OCI-LY1 (cell line): ENCODE results near the gene BGN.

ENCODE experiments used
- H2AFZ ChIP-seq: fragments of 200-600 bp; sonication (generic), shearing (Covaris generic); 2 replicates; pipeline ENCODE4 v1.6.0; 2014; ENCODE audit warnings: antibody characterized with exemption, mild to moderate bottlenecking, low read length
- H3F3A ChIP-seq: fragments of 200-600 bp; sonication (generic), shearing (Covaris generic); 2 replicates; pipeline ENCODE4 v1.6.0; 2014; ENCODE audit warnings: mild to moderate bottlenecking, antibody characterized with exemption, low read length, moderate library complexity; ENCODE audit not compliant: insufficient read depth
- H3K27ac ChIP-seq: fragments of 200-600 bp; sonication (generic); 2 replicates; pipeline ENCODE4 v1.5.1; 2014; ENCODE audit warnings: low read length, mixed run types, mild to moderate bottlenecking, low read depth; ENCODE audit not compliant: poor library complexity, severe bottlenecking
- H3K27me3 ChIP-seq: fragments of 200-600 bp; sonication (generic); 2 replicates; pipeline ENCODE4 v1.6.0; 2014; ENCODE audit warnings: antibody characterized with exemption, mild to moderate bottlenecking, low read length, moderate library complexity; ENCODE audit not compliant: insufficient read depth
- H3K36me3 ChIP-seq: fragments of 200-600 bp; sonication (generic); 2 replicates; pipeline ENCODE4 v1.6.1; 2014; ENCODE audit warnings: mild to moderate bottlenecking, antibody characterized with exemption, low read length, moderate library complexity, mixed read lengths; ENCODE audit not compliant: insufficient read depth
- H3K4me1 ChIP-seq: fragments of 200-600 bp; sonication (generic); 2 replicates; pipeline ENCODE4 v1.5.1; 2014; ENCODE audit warnings: mild to moderate bottlenecking, low read length, moderate library complexity; ENCODE audit not compliant: insufficient read depth, severe bottlenecking
- H3K4me2 ChIP-seq: fragments of 200-600 bp; sonication (generic), shearing (Covaris generic); 2 replicates; pipeline ENCODE4 v1.6.1; 2014; ENCODE audit warnings: low read length
- H3K4me3 ChIP-seq: fragments of 200-600 bp; sonication (generic); 2 replicates; pipeline ENCODE4 v1.5.1; 2014; ENCODE audit warnings: low read length, low read depth, mild to moderate bottlenecking, mixed read lengths; ENCODE audit not compliant: poor library complexity, severe bottlenecking
- H3K79me2 ChIP-seq: fragments of 200-600 bp; shearing (Covaris generic); 2 replicates; pipeline ENCODE4 v1.6.1; 2016; ENCODE audit warnings: mixed run types, low read length, mixed read lengths; ENCODE audit not compliant: insufficient read depth
- H3K9ac ChIP-seq: fragments of 200-600 bp; sonication (generic), shearing (Covaris generic); 2 replicates; pipeline ENCODE4 v1.6.1; 2014; ENCODE audit warnings: mild to moderate bottlenecking, low read length, mixed read lengths
- H3K9me2 ChIP-seq: fragments of 200-600 bp; sonication (generic), shearing (Covaris generic); 2 replicates; pipeline ENCODE4 v1.6.1; 2014; ENCODE audit warnings: low read depth, mild to moderate bottlenecking, low read length, mixed read lengths
- H3K9me3 ChIP-seq: fragments of 200-600 bp; shearing (Covaris generic); 2 replicates; pipeline ENCODE4 v1.6.1; 2014; ENCODE audit warnings: low read length, mixed read lengths
- H4K20me1 ChIP-seq: fragments of 200-600 bp; sonication (generic), shearing (Covaris generic); 2 replicates; pipeline ENCODE4 v1.6.0; 2016; ENCODE audit warnings: mild to moderate bottlenecking, low read length; ENCODE audit not compliant: insufficient read depth
- CTCF ChIP-seq: fragments of 200-600 bp; sonication (generic), shearing (Covaris generic); IDR thresholded peaks from 2 replicates; pipeline ENCODE4 v1.5.1; 2017; ENCODE audit warnings: mild to moderate bottlenecking, antibody characterized with exemption, low read length, moderate library complexity, mixed read lengths
- EZH2 ChIP-seq: fragments of 200-600 bp; sonication (generic), shearing (Covaris generic); IDR thresholded peaks from 2 replicates; pipeline ENCODE4 v1.8.0; 2017; ENCODE audit warnings: borderline replicate concordance, mixed run types, mild to moderate bottlenecking, antibody characterized with exemption, low read length, moderate library complexity, mixed read lengths

The BGN gene

GRCh38 chrX:153446636-153446936 lies 48.2 kb upstream of the BGN start:
- no peaks in the 10 kb centered on the region for H4K20me1 ChIP-seq
- TF ChIP-seq CTCF, result no peak
- TF ChIP-seq EZH2, result no peak

GRCh38 chrX:153446950-153447580 lies 47.7 kb upstream of the BGN start:
- TF ChIP-seq EZH2, result no peak
- no peak for TF ChIP-seq CTCF

More at GRCh38 chrX:153446636-153446936, 48.2 kb upstream of the BGN start:
- H3K9me3 ChIP-seq, result no peaks in the 10 kb centered on the region
- no peak overlapping the region for H3K4me3 ChIP-seq
- H3K4me2 ChIP-seq, result no peak overlapping the region
- no peaks in the 10 kb centered on the region for H3K4me1 ChIP-seq
- H3K9ac ChIP-seq, result no peak overlapping the region
- no peak overlapping the region for H3K27ac ChIP-seq
- H3K27me3 ChIP-seq, result no peaks in the 10 kb centered on the region
- no peaks in the 10 kb centered on the region for H3K79me2 ChIP-seq
- H2AFZ ChIP-seq, result no peak overlapping the region
- no peaks in the 10 kb centered on the region; the same call in 1 of the 2 replicates for H3K36me3 ChIP-seq
- H3K9me2 ChIP-seq, result no peaks in the 10 kb centered on the region
- no peaks in the 10 kb centered on the region for H3F3A ChIP-seq

GRCh38 chrX:153447581-153447960 lies 47.2 kb upstream of the BGN start:
- Histone ChIP-seq H3F3A (no peaks in the 10 kb centered on the region), H2AFZ (no peak overlapping the region), H3K4me2 (no peak overlapping the region), H3K9ac (no peak overlapping the region), H3K27ac (no peak overlapping the region), H3K4me3 (no peak overlapping the region), H3K36me3 (no peaks in the 10 kb centered on the region; the same call in 1 of the 2 replicates), H3K9me2 (no peaks in the 10 kb centered on the region), H3K9me3 (no peaks in the 10 kb centered on the region), H3K79me2 (no peaks in the 10 kb centered on the region), H3K4me1 (no peaks in the 10 kb centered on the region), H4K20me1 (no peaks in the 10 kb centered on the region), H3K27me3 (no peaks in the 10 kb centered on the region)
- TF ChIP-seq CTCF (no peak), EZH2 (no peak)

More at GRCh38 chrX:153446950-153447580, 47.7 kb upstream of the BGN start:
- Histone ChIP-seq H3K9ac (no peak overlapping the region), H2AFZ (no peak overlapping the region), H3K4me2 (no peak overlapping the region), H3K9me2 (no peaks in the 10 kb centered on the region), H3K79me2 (no peaks in the 10 kb centered on the region), H3K27me3 (no peaks in the 10 kb centered on the region), H4K20me1 (no peaks in the 10 kb centered on the region), H3K9me3 (no peaks in the 10 kb centered on the region), H3F3A (no peaks in the 10 kb centered on the region), H3K27ac (no peak overlapping the region), H3K4me3 (no peak overlapping the region), H3K36me3 (no peaks in the 10 kb centered on the region; the same call in 1 of the 2 replicates), H3K4me1 (no peaks in the 10 kb centered on the region)
